Endothelial cell of umbilical vein (primary cell): Measurements from ENCODE around the gene XPO5. TPM values are rescaled to one million over a fixed set of nuclear protein-coding genes. Genes with fewer than 3 reads are reported as not detected.

ENCODE experiments used
- BruUV-seq: library from RNA; stranded (reverse); fragments of 400-500 nt; replicated peaks from 2 replicates; lab custom pipeline; 2021; lab: Mats Ljungman, UMichigan
- CTCF ChIA-PET: fragments of 300-600, 350-600 bp; sonication (Branson Sonifier 250); formaldehyde crosslinking; loops from one replicate; lab custom pipeline; 2021; ENCODE audit warnings: antibody characterized with exemption, inconsistent platforms; lab: Charles Lee
- POLR2A ChIA-PET: fragments of 300-600, 350-600 bp; sonication (Branson Sonifier 250); formaldehyde crosslinking; loops from one replicate; lab custom pipeline; 2021; ENCODE audit warnings: antibody characterized with exemption, inconsistent platforms; lab: Charles Lee
- DNase-seq: peaks from one replicate; pipeline ENCODE4 v3.0.0-alpha.2; 2011; ENCODE audit warnings: low read depth, low spot score
- FAIRE-seq: peaks from 2 replicates; lab custom pipeline; 2011; peaks lifted over from hg19 to GRCh38; lab: Jason Lieb, UNC
- H2AFZ ChIP-seq: 2 replicates; pipeline ENCODE4 v1.6.0; 2012; ENCODE audit warnings: low read depth, low read length, control low read depth, inconsistent platforms
- H3K27ac ChIP-seq: 2 replicates; pipeline ENCODE4 v1.5.1; 2011; ENCODE audit warnings: low read depth, mild to moderate bottlenecking, control low read depth, low read length, moderate library complexity; ENCODE audit not compliant: insufficient read depth
- H3K27me3 ChIP-seq, 2 experiments: 2 replicates each; pipeline versions ENCODE4 v1.6.0 to v1.6.1; 2011; ENCODE audit warnings: low read length in 2 of 2, mixed read lengths in 1 of 2; ENCODE audit not compliant: control insufficient read depth in 2 of 2, insufficient read depth in 2 of 2
- H3K36me3 ChIP-seq, 2 experiments: 2 replicates in 1 of 2; 3 replicates in 1 of 2; pipeline ENCODE4 v1.5.1; 2011; ENCODE audit warnings: low read length in 2 of 2, mild to moderate bottlenecking in 1 of 2, moderate library complexity in 1 of 2; ENCODE audit not compliant: control insufficient read depth in 2 of 2, insufficient read depth in 2 of 2; ENCODE audit errors: extremely low read depth in 1 of 2
- H3K4me1 ChIP-seq: 3 replicates; pipeline ENCODE4 v1.5.1; 2011; ENCODE audit warnings: mild to moderate bottlenecking, low read length; ENCODE audit not compliant: control insufficient read depth, insufficient read depth; ENCODE audit errors: extremely low read depth
- H3K4me2 ChIP-seq: 2 replicates; pipeline ENCODE4 v1.6.1; 2011; ENCODE audit warnings: low read length, control low read depth, mixed read lengths; ENCODE audit not compliant: insufficient read depth
- H3K4me3 ChIP-seq, 3 experiments: fragments of 200-600 bp in 1 of 3; sonication (generic), shearing (Covaris generic) in 1 of 3; replicated peaks in 1 of 3; 2 replicates each; pipeline ENCODE4 v1.5.1; 2011 to 2016; ENCODE audit warnings: control low read depth in 3 of 3, low read length in 3 of 3, mild to moderate bottlenecking in 2 of 3, inconsistent platforms in 1 of 3, low read depth in 1 of 3, moderate library complexity in 1 of 3; ENCODE audit not compliant: insufficient read depth in 1 of 3
- H3K79me2 ChIP-seq: 2 replicates; pipeline ENCODE4 v1.6.0; 2012; ENCODE audit warnings: low read length, inconsistent platforms; ENCODE audit not compliant: control insufficient read depth, insufficient read depth
- H3K9ac ChIP-seq: replicated peaks from 2 replicates; pipeline ENCODE3; 2011; ENCODE audit warnings: low read length, control low read depth; ENCODE audit not compliant: insufficient read depth; ENCODE audit errors: extremely low read depth
- H3K9me1 ChIP-seq: replicated peaks from 3 replicates; pipeline ENCODE4 v1.6.0; 2011; ENCODE audit warnings: mild to moderate bottlenecking, low read length; ENCODE audit not compliant: control insufficient read depth, insufficient read depth; ENCODE audit errors: extremely low read depth
- H3K9me3 ChIP-seq: replicated peaks from 2 replicates; pipeline ENCODE4 v1.5.1; 2012; ENCODE audit warnings: low read length, inconsistent platforms; ENCODE audit not compliant: control insufficient read depth, insufficient read depth
- H4K20me1 ChIP-seq: replicated peaks from 2 replicates; pipeline ENCODE3; 2011; ENCODE audit warnings: mild to moderate bottlenecking, low read length; ENCODE audit not compliant: control insufficient read depth, insufficient read depth; ENCODE audit errors: extremely low read depth
- EZH2 ChIP-seq: IDR thresholded peaks from 2 replicates; pipeline ENCODE4 v1.6.1; 2012; ENCODE audit warnings: borderline replicate concordance, low read depth, mild to moderate bottlenecking, moderate library complexity, low read length, inconsistent platforms; ENCODE audit not compliant: severe bottlenecking
- FOS ChIP-seq: IDR thresholded peaks from 2 replicates; pipeline ENCODE4 v1.6.1; 2011; ENCODE audit warnings: mild to moderate bottlenecking, low read length, moderate library complexity, borderline replicate concordance; ENCODE audit not compliant: insufficient read depth
- GATA2 ChIP-seq: IDR thresholded peaks from 2 replicates; pipeline ENCODE4 v1.7.0; 2011; ENCODE audit warnings: low read depth, mild to moderate bottlenecking, moderate library complexity, mixed read lengths, low read length; ENCODE audit not compliant: insufficient read length, insufficient read depth
- JUN ChIP-seq: IDR thresholded peaks from 2 replicates; pipeline ENCODE4 v1.6.1; 2011; ENCODE audit warnings: borderline replicate concordance, low read depth; ENCODE audit not compliant: insufficient read length, insufficient read depth
- MYC ChIP-seq: IDR thresholded peaks from one replicate; pipeline ENCODE4 v1.6.1; 2011; ENCODE audit warnings: mild to moderate bottlenecking, low read depth, low read length
- POLR2AphosphoS5 ChIP-seq: IDR thresholded peaks from 2 replicates; pipeline ENCODE4 v1.6.1; 2012; ENCODE audit warnings: low read depth, mild to moderate bottlenecking, control low read depth, low read length, moderate library complexity; ENCODE audit not compliant: insufficient read depth
- dilution Hi-C: fragments of 300-500 bp; cut with MboI; formaldehyde crosslinking; loops from one replicate; pipeline ENCODE4 v1.15.0; 2019; ENCODE audit warnings: low sequenced_read_pairs; ENCODE audit not compliant: extremely low pct_ligation_motif_present
- intact Hi-C: fragments of 100-400 bp; cut with micrococcal nuclease; formaldehyde crosslinking; loops from one replicate; pipeline ENCODE4 v1.10.0; 2022
- polyA plus RNA-seq, 4 experiments: library from polyadenylated mRNA; depleted of rRNA in 3 of 4; stranded (reverse) in 3 of 4; unstranded in 1 of 4; fragments of >200 nt; gene quantifications; 2 replicates each; pipeline versions ENCODE4 v1.2.1 to v1.2.3, GENCODE V29; 2011 to 2012; ENCODE audit warnings: missing spikeins in 1 of 4
- total RNA-seq: library from RNA; stranded (reverse); gene quantifications from 2 replicates; pipeline ENCODE4 v1.2.3, GENCODE V29; 2021
- TF ChIP-seq, protein P1 (sequence below), 2 donors: IDR thresholded peaks; 1 replicate in 1 of 2; 2 replicates in 1 of 2; pipeline ENCODE4 v1.5.1; 2011; ENCODE audit warnings: low read length in 2 of 2, mild to moderate bottlenecking in 2 of 2, moderate library complexity in 2 of 2, control low read depth in 1 of 2, inconsistent platforms in 1 of 2, low read depth in 1 of 2; ENCODE audit not compliant: insufficient read depth in 1 of 2; ENCODE audit errors: extremely low read depth in 1 of 2
- TF ChIP-seq, protein P2 (sequence below): IDR thresholded peaks from 2 replicates; pipeline ENCODE4 v1.6.1; 2011; ENCODE audit not compliant: insufficient read depth, insufficient read length

XPO5 gene
- total and polyA plus RNA-seq, 2 donors (not counting 3 experiments of a cell fraction or from before 2014, with no cell fraction given) = 28.4 to 50.0 TPM

DNA sequence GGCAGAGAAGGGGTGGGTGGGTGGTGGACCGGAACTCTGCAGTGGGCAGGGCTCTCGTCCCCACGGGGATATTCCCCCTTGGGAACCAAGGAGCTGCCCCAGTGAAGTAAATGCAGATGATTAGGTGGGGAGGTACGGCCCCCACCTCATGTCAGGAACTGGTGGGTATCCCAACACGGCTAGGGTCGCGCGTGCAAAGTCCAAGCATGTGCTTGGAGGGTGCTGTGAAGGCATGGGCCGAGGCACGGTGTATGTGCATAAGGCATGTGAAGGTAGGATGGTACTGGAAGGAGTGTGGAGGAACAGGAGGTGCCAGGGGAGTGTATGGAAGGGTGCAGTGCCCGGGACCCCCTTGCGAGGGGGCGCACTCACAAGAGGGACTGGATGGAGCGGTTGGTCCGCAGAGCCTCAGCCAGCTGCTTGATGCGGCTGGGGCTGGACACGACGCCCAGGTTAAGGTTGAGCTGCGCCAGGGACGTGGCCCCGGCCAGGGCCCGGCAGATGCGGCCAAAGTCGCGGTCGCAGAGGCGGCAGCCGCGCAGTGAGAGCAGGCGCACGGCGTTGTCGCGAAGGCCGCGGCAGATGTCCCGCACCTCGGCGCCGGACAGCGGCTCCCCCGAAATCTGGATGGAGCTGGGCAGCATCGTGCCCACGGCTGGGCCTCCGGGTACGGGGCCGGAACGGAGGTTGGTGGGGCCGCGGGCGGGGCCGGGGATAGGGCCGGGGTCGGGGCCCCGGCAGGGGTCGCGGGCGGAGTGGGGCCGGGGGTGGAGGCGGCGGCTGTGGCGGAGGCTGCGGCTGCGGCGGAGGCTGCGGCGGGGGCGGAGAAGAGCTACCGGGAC is 66.5 kb downstream of the XPO5 start:
- no peaks in the 10 kb centered on the region for H3K27me3 ChIP-seq
- H3K9me1 ChIP-seq = no peaks in the 10 kb centered on the region
- no peak overlapping the region for H3K9ac ChIP-seq
- DNase-seq (no peak), FAIRE-seq (no peak)
- CTCF ChIA-PET = interaction anchor here (0.5 to 19.0 kb wide), 14 partner anchors 10 to 599 kb away, joined by 3 to 289 read pairs (median 4); partner anchors contain the start of genes DLK2, DNPH1 and ZNF318
- peaks cover 2 to 33% of the 10 kb centered on the region in 2 experiments for H3K36me3 ChIP-seq
- H3K27ac ChIP-seq = no peak overlapping the region
- peak overlapping the region; percentile 55 for H2AFZ ChIP-seq
- POLR2A ChIA-PET = interaction anchor here (0.6 to 1.0 kb wide), 3 partner anchors 17 to 288 kb away, joined by 3 to 4 read pairs (median 3); partner anchors contain the start of gene DLK2
- intact Hi-C loops = loop anchor here (10.0 kb wide), 1 partner anchor 605 kb away; no protein-coding TSS in a partner anchor
- H3K4me1 ChIP-seq = peaks cover 7% of the 10 kb centered on the region
- H3K79me2 ChIP-seq = peaks cover 2% of the 10 kb centered on the region
- TF ChIP-seq JUN (no peak), FOS (no peak), MYC (no peak), EZH2 (no peak), GATA2 (no peak), POLR2AphosphoS5 (no peak)
- TF ChIP-seq, protein P1, sequence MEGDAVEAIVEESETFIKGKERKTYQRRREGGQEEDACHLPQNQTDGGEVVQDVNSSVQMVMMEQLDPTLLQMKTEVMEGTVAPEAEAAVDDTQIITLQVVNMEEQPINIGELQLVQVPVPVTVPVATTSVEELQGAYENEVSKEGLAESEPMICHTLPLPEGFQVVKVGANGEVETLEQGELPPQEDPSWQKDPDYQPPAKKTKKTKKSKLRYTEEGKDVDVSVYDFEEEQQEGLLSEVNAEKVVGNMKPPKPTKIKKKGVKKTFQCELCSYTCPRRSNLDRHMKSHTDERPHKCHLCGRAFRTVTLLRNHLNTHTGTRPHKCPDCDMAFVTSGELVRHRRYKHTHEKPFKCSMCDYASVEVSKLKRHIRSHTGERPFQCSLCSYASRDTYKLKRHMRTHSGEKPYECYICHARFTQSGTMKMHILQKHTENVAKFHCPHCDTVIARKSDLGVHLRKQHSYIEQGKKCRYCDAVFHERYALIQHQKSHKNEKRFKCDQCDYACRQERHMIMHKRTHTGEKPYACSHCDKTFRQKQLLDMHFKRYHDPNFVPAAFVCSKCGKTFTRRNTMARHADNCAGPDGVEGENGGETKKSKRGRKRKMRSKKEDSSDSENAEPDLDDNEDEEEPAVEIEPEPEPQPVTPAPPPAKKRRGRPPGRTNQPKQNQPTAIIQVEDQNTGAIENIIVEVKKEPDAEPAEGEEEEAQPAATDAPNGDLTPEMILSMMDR (IDR thresholded peaks at IDR 0.05; ENCODE audit: extremely low read depth in 1 of 2, insufficient read depth in 1 of 2, low read depth in 1 of 2, low read length in 2 of 2) = no peak
- TF ChIP-seq, protein P2, sequence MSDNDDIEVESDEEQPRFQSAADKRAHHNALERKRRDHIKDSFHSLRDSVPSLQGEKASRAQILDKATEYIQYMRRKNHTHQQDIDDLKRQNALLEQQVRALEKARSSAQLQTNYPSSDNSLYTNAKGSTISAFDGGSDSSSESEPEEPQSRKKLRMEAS = no peak
- dilution Hi-C loops = no loop called here
- peak overlapping the region; percentile 56 for H3K4me2 ChIP-seq
- H3K4me3 ChIP-seq = peak overlapping the region in 2 of 3 experiments; percentile 44 to 54
- H3K9me3 ChIP-seq = no peaks in the 10 kb centered on the region
- H4K20me1 ChIP-seq = no peaks in the 10 kb centered on the region
- no TSS peak for BruUV-seq
